ENCODE results near the gene VPS26C.

- TF ChIP-seq POLR2AphosphoS5 (IDR thresholded peaks at IDR 0.05; ENCODE audit: low read depth, low read length) (no peak), POLR2A (IDR thresholded peaks at IDR 0.05; ENCODE audit: low read depth, low read length) (no peak), TAF1 (IDR thresholded peaks at IDR 0.05; ENCODE audit: borderline replicate concordance, low read depth, low read length) (no peak)
Measured at GRCh38 chr21:37193006-37193405, 74.1 kb downstream of the VPS26C start.

Data from GM12892 (cell line).